Stomach smooth muscle (tissue), 2 donors: ENCODE measurements around the gene ZPBP2.
"Not testable (repeated sequence)": the region's sequence is repeated elsewhere in the genome, so short reads cannot be mapped to it uniquely, and the experiment has no call there.

ENCODE experiments used
- H3K27ac ChIP-seq: one replicate; pipeline ENCODE4 v1.7.0; 2013; ENCODE audit warnings: mild to moderate bottlenecking, low read length, inconsistent platforms
- H3K27me3 ChIP-seq, 2 donors: one replicate each; pipeline ENCODE4 v1.7.0; 2013; ENCODE audit warnings: low read length in 2 of 2; ENCODE audit not compliant: insufficient read depth in 2 of 2, control insufficient read depth in 1 of 2
- H3K36me3 ChIP-seq, 2 donors: one replicate each; pipeline ENCODE4 v1.7.0; 2013; ENCODE audit warnings: low read length in 2 of 2; ENCODE audit not compliant: control insufficient read depth in 2 of 2, insufficient read depth in 2 of 2
- H3K4me1 ChIP-seq: one replicate; pipeline ENCODE4 v1.7.0; 2013; ENCODE audit warnings: low read length; ENCODE audit not compliant: control insufficient read depth, insufficient read depth
- H3K4me3 ChIP-seq, 2 donors: one replicate each; pipeline ENCODE4 v1.7.0; 2013; ENCODE audit warnings: low read length in 2 of 2
- H3K9ac ChIP-seq, 2 donors: one replicate each; pipeline ENCODE4 v1.7.0; 2013; ENCODE audit warnings: low read length in 2 of 2, mild to moderate bottlenecking in 1 of 2
- H3K9me3 ChIP-seq, 2 donors: one replicate each; pipeline ENCODE4 v1.7.0; 2013; ENCODE audit warnings: low read length in 2 of 2; ENCODE audit not compliant: control insufficient read depth in 2 of 2
- donor health status: healthy.
- donor health status: Pancreatic carcinoma.

ZPBP2 gene

DNA sequence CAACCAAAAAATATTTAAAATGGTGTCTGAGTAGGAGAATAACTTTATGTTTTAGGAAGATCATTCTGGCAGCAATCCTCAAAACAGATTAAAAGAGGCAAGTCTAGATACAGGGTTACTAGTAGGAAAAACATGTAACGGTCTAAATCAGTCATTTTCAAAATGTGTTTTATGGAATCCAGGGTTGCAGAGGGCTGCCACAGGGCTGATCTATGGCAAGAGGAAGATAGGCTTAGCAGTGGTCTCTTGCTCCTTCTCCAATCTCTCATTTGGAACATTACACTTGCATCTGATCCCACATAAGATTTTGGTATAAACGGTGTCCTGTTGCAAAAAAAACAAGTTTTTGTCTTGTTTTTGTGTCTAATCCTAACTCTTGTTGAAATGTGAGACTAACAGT is 13.1 kb upstream of the ZPBP2 start:
- no peak overlapping the region for H3K27ac ChIP-seq
- H3K9me3 ChIP-seq, result no peaks in the 10 kb centered on the region
- no peaks in the 10 kb centered on the region for H3K4me1 ChIP-seq
- H3K9ac ChIP-seq, result no peak overlapping the region
- peaks cover 0 to 3% of the 10 kb centered on the region in 2 donors for H3K27me3 ChIP-seq
- no peak overlapping the region for H3K4me3 ChIP-seq
- H3K36me3 ChIP-seq, result no peaks in the 10 kb centered on the region

GRCh38 chr17:39855911-39856649 is 11.9 kb upstream of the ZPBP2 start:
- H3K4me1 ChIP-seq, H3K27ac ChIP-seq, H3K9me3 ChIP-seq, H3K4me3 ChIP-seq, H3K27me3 ChIP-seq, H3K36me3 ChIP-seq, H3K9ac ChIP-seq: not testable (repeated sequence)

DNA sequence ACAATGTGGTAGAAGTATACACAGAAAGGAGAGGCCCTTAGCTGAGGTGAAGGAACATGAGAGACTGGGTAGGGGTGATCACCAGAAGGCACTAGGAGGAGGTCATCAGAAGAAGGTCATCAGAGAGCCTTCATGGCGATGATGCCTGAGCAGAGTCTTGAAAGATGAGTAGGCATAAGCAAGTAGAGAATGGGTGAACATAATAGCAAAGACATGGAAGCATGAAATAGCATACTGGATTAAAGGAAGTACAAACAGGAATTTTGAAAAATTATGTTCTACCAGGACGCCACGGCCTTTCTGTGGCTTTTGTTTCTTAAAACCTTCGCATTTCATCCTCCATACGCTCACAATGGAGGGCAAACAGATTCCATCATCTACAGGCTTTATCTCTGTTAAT is 6.8 kb upstream of the ZPBP2 start:
- no peaks in the 10 kb centered on the region for H3K36me3 ChIP-seq
- H3K4me3 ChIP-seq, result no peak overlapping the region
- peaks cover 0 to under 1% of the 10 kb centered on the region in 2 donors for H3K9me3 ChIP-seq
- peaks cover 10 to 40% of the 10 kb centered on the region in 2 donors for H3K27me3 ChIP-seq
- H3K9ac ChIP-seq, result no peak overlapping the region
- no peak overlapping the region for H3K27ac ChIP-seq
- no peaks in the 10 kb centered on the region for H3K4me1 ChIP-seq

- H3K27me3 ChIP-seq, result peaks cover 24 to 57% of the 10 kb centered on the region in 2 donors
- no peak overlapping the region for H3K4me3 ChIP-seq
- H3K9ac ChIP-seq, result no peak overlapping the region
- peaks cover 5 to 12% of the 10 kb centered on the region in 2 donors for H3K9me3 ChIP-seq
- H3K4me1 ChIP-seq, result no peaks in the 10 kb centered on the region
- no peak overlapping the region for H3K27ac ChIP-seq
- no peaks in the 10 kb centered on the region for H3K36me3 ChIP-seq
Measured at GRCh38 chr17:39863244-39863917, 4.6 kb upstream of the ZPBP2 start.

DNA sequence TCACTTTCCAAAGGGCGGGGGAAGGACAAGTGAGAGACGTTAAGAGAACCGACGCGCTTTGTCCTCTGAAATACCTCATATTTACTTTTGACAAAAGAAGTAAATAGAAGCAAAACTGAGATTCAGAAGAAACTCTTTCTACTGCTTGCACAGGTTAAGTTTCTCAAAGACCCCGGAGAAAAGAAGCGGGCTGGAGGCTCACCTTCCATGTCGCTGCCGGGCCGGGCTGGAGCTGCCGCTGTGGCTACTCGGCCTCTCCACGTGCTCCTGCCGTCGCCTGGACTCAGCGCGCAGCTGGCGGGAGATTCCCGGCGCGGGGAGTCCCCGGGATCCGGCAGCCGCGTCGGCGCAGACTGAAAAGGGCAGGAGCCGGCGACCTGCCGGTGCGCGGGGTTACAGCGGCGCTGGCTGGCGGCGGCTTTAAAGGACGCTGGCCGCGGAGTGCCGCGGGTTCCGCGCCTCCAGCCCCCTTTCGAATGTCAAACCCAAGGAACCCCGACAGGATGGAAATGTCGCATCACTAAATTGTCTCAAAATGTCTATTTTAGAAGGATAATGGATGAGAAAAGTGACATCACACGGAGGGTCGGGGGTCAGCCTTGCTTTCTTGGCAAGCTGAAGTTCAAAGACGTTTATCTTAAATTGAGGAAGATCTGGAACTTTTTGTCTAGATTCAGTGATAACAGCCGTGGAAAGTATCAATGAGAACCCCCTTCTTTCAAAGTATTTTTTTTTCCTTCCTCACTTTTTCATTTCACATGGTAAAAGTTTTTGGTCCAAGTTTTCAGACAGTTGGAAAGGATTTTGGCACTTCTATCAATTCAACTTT is 3.9 kb upstream of the ZPBP2 start, which contains the start of gene IKZF3:
Gene IKZF3, minus strand, starts transcription at position 395 of the 829 bp plus-strand sequence. Its CDS starts 186 bp downstream, at position 209.
- Histone ChIP-seq H3K9ac (no peak within 1 kb of the TSS), H3K4me1 (no peaks in the 10 kb centered on the region), H3K9me3 (peaks cover 5 to 16% of the 10 kb centered on the region in 2 donors), H3K27ac (no peak within 1 kb of the TSS), H3K27me3 (peaks cover 25 to 63% of the 10 kb centered on the region in 2 donors), H3K36me3 (no peaks in the 10 kb centered on the region), H3K4me3 (peak within 1 kb of the TSS in 1 of 2 donors; percentile 16)

DNA sequence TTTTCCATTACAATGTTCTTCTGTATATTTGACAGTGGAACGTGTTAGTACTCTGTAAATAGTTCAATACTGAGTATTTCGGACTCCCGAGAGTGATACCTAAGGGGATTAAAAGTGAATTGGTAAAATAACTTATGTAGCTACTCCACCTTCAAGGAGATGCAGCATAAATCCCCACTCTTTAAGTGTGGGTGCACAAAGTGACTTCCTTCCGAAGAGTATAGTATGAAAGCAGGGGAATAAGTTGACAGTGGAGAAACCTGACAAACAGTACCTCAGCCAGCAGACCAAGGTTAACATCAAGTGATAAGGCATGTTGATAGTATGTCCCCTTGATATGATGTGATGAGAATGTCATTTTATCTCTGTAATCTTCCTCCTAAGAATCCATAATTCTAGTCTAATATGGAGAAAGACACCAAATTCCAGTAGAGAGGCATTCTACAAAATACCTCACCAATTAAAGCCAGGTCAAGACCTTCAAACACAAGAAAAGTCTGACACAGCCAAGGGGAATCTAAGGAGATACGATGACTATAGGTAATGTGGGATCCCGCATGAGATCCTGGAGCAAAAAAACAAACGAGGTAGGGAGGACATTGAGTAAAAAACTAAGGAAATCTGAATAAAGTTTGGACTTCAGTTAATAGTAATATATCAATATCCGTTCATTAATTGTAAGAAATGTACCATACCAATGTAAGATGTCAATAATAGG is 1.8 kb upstream of the ZPBP2 start:
- Histone ChIP-seq H3K9me3 (peaks cover 5 to 16% of the 10 kb centered on the region in 2 donors), H3K36me3 (no peaks in the 10 kb centered on the region), H3K27me3 (peaks cover 25 to 58% of the 10 kb centered on the region in 2 donors), H3K4me3 (no peak overlapping the region), H3K9ac (no peak overlapping the region), H3K4me1 (no peaks in the 10 kb centered on the region), H3K27ac (no peak overlapping the region)

DNA sequence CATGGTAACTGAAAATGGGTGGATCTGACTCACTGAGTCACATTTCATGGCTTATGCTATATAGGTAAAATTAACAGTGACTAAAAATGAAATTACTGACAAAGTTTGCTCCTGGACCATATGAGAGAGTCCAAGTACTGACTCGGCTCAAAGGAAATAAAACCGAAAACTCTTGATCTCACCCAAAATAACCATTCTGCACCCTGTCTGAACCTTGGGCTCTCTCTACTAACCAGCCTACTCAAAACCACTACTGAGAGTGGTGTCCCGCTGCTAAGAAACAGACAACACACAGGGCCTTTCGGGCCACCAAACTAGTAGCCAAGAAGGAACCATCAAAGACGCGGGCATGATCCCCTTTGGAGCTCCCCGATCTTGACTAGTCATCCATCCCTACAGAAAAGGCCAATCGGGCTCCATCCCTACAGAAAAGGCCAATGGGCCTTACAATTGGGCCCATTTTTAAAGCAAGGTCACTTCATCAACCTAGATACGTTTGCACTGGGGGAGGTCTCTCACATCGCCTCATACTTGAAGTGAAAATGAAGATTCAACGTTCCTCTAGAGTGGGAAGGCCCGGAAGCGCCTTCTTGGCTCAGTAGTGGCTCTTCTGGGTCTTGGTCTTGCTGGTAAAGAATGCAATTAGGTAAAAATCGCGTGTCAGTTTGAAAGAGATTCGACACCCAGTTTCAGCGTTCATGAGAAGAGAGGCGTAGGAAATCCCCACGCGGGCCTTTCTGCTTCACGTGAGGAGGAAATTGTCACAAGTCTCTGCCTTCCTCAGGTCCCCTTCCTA is 720 bp upstream of the ZPBP2 start:
- no peaks in the 10 kb centered on the region for H3K36me3 ChIP-seq
- peaks cover 5 to 16% of the 10 kb centered on the region in 2 donors for H3K9me3 ChIP-seq
- H3K9ac ChIP-seq, result no peak overlapping the region
- peaks cover 25 to 54% of the 10 kb centered on the region in 2 donors for H3K27me3 ChIP-seq
- H3K4me3 ChIP-seq, result no peak overlapping the region
- H3K27ac ChIP-seq, result no peak overlapping the region
- no peaks in the 10 kb centered on the region for H3K4me1 ChIP-seq

DNA sequence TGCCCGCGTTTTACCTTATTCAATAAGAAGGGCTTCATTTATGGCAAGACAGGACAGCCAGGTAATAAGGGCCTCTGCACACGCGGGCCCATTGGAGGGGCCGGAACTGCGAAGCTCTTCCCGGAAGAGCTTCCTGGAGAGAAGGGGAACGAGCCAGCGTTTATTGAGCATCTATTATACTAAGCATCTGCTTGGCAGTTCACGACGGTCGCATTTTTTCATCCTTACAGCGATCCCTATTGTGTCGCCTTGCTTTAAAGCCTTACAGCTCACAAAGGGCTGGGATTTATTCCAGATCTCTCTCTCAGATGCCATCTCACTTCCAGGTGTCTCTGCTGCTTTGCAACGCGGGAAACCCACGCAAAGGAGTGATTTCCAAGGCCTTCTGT is 546 bp downstream of the ZPBP2 start:
- H3K36me3 ChIP-seq, result no peaks in the 10 kb centered on the region
- H3K27ac ChIP-seq, result no peak overlapping the region
- no peak overlapping the region for H3K9ac ChIP-seq
- peaks cover 23 to 43% of the 10 kb centered on the region in 2 donors for H3K27me3 ChIP-seq
- no peaks in the 10 kb centered on the region for H3K4me1 ChIP-seq
- H3K9me3 ChIP-seq, result peaks cover 5 to 16% of the 10 kb centered on the region in 2 donors
- no peak overlapping the region for H3K4me3 ChIP-seq

DNA sequence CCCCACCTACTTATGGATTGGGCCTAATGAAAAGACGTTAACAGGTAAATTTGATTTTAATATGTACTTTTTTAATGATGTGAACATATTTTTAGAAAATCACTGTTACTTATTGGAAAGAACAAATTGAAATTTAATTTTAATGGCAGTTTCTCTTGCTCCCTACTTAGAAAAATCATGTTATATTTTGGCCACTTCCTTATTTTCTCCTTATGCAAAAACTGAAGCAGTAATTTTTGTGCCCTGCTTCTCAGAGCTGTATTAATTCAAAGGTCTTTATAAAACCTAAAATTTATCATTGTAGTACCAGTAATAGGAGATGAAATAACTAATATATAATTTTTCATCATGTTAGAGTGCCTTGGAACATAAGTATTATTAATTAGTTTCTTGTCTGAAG is 2.8 kb downstream of the ZPBP2 start:
- no peak overlapping the region for H3K4me3 ChIP-seq
- peaks cover 5 to 16% of the 10 kb centered on the region in 2 donors for H3K9me3 ChIP-seq
- H3K9ac ChIP-seq, result no peak overlapping the region
- H3K27ac ChIP-seq, result no peak overlapping the region
- H3K36me3 ChIP-seq, result no peaks in the 10 kb centered on the region
- no peaks in the 10 kb centered on the region for H3K4me1 ChIP-seq
- H3K27me3 ChIP-seq, result peaks cover 15 to 26% of the 10 kb centered on the region in 2 donors
